HEK293 (cell line): Measurements from ENCODE around the gene CDC14A.

Experiments
- ATF2 ChIP-seq: fragments of 450-650 bp; formaldehyde crosslinking; IDR thresholded peaks from 2 replicates; pipeline ENCODE4 v1.5.1; 2016; ENCODE audit warnings: missing biosample characterization, missing genetic modification characterization, low read depth
- BCL11A ChIP-seq: fragments of 450-650 bp; formaldehyde crosslinking; IDR thresholded peaks from 2 replicates; pipeline ENCODE4 v1.5.1; 2016; ENCODE audit warnings: low read depth, missing biosample characterization, missing genetic modification characterization
- GLIS1 ChIP-seq: fragments of 450-650 bp; formaldehyde crosslinking; IDR thresholded peaks from 2 replicates; pipeline ENCODE4 v1.5.1; 2016; ENCODE audit warnings: missing biosample characterization, missing genetic modification characterization
- KLF17 ChIP-seq: fragments of 450-650 bp; formaldehyde crosslinking; IDR thresholded peaks from 2 replicates; pipeline ENCODE4 v1.5.1; 2016; ENCODE audit warnings: missing biosample characterization, missing genetic modification characterization
- PRDM2 ChIP-seq: fragments of 450-650 bp; formaldehyde crosslinking; IDR thresholded peaks from 2 replicates; pipeline ENCODE4 v1.5.1; 2016; ENCODE audit warnings: missing biosample characterization, missing genetic modification characterization, borderline replicate concordance
- REST ChIP-seq: fragments of 450-650 bp; formaldehyde crosslinking; IDR thresholded peaks from 2 replicates; pipeline ENCODE4 v1.5.1; 2016; ENCODE audit warnings: missing biosample characterization, missing genetic modification characterization
- SP2 ChIP-seq: fragments of 450-650 bp; formaldehyde crosslinking; IDR thresholded peaks from 2 replicates; pipeline ENCODE4 v1.5.1; 2016; ENCODE audit warnings: missing biosample characterization, missing genetic modification characterization
- ZBTB7A ChIP-seq: fragments of 450-650 bp; formaldehyde crosslinking; IDR thresholded peaks from 2 replicates; pipeline ENCODE4 v1.5.1; 2016; ENCODE audit warnings: low read depth, missing biosample characterization, missing genetic modification characterization
- ZNF10 ChIP-seq: fragments of 450-650 bp; formaldehyde crosslinking; IDR thresholded peaks from 2 replicates; pipeline ENCODE4 v1.5.1; 2017; ENCODE audit warnings: missing biosample characterization, missing genetic modification characterization
- ZNF112 ChIP-seq: fragments of 450-650 bp; formaldehyde crosslinking; IDR thresholded peaks from 2 replicates; pipeline ENCODE4 v1.5.0; 2017; ENCODE audit warnings: missing biosample characterization, missing genetic modification characterization
- ZNF169 ChIP-seq: fragments of 450-650 bp; formaldehyde crosslinking; IDR thresholded peaks from 2 replicates; pipeline ENCODE4 v1.5.1; 2016; ENCODE audit warnings: missing biosample characterization, missing genetic modification characterization
- ZNF302 ChIP-seq: fragments of 450-650 bp; formaldehyde crosslinking; IDR thresholded peaks from 2 replicates; pipeline ENCODE4 v1.5.1; 2016; ENCODE audit warnings: missing biosample characterization, missing genetic modification characterization, low read depth
- ZNF335 ChIP-seq: fragments of 450-650 bp; formaldehyde crosslinking; conservative IDR thresholded peaks from 2 replicates; pipeline ENCODE4 v1.5.1; 2016; ENCODE audit warnings: missing biosample characterization, missing genetic modification characterization
- ZNF341 ChIP-seq: fragments of 450-650 bp; formaldehyde crosslinking; IDR thresholded peaks from 2 replicates; pipeline ENCODE4; 2016; ENCODE audit warnings: low read depth, missing biosample characterization, missing genetic modification characterization
- ZNF354C ChIP-seq: fragments of 450-650 bp; formaldehyde crosslinking; IDR thresholded peaks from 2 replicates; pipeline ENCODE4 v1.5.1; 2016; ENCODE audit warnings: missing biosample characterization, missing genetic modification characterization, low read depth, borderline replicate concordance
- ZNF423 ChIP-seq: fragments of 450-650 bp; formaldehyde crosslinking; IDR thresholded peaks from 2 replicates; pipeline ENCODE4 v1.5.1; 2016; ENCODE audit warnings: missing biosample characterization, missing genetic modification characterization
- ZNF514 ChIP-seq: fragments of 450-650 bp; formaldehyde crosslinking; IDR thresholded peaks from 2 replicates; pipeline ENCODE4 v1.5.1; 2016; ENCODE audit warnings: missing biosample characterization, missing genetic modification characterization
- ZNF521 ChIP-seq: fragments of 450-650 bp; formaldehyde crosslinking; IDR thresholded peaks from 2 replicates; pipeline ENCODE4 v1.5.1; 2017; ENCODE audit warnings: missing biosample characterization, mild to moderate bottlenecking, missing genetic modification characterization
- ZNF692 ChIP-seq: fragments of 450-650 bp; formaldehyde crosslinking; IDR thresholded peaks from 2 replicates; pipeline ENCODE4 v1.5.1; 2016; ENCODE audit warnings: missing biosample characterization, missing genetic modification characterization
- ZNF701 ChIP-seq: fragments of 450-650 bp; formaldehyde crosslinking; IDR thresholded peaks from 2 replicates; pipeline ENCODE4 v1.5.1; 2016; ENCODE audit warnings: missing biosample characterization, missing genetic modification characterization
- ZNF791 ChIP-seq: fragments of 450-650 bp; formaldehyde crosslinking; IDR thresholded peaks from 2 replicates; pipeline ENCODE4 v1.5.1; 2016; ENCODE audit warnings: missing biosample characterization, missing genetic modification characterization
- ZSCAN4 ChIP-seq: fragments of 450-650 bp; formaldehyde crosslinking; IDR thresholded peaks from 2 replicates; pipeline ENCODE4 v1.5.1; 2017; ENCODE audit warnings: missing biosample characterization, missing genetic modification characterization

Gene CDC14A

GRCh38 chr1:100538913-100539835, 186.9 kb downstream of the CDC14A start (continued):
- no peak for TF ChIP-seq ZSCAN4
- no peak for TF ChIP-seq ZNF169
- TF ChIP-seq ZNF701: no peak
- TF ChIP-seq KLF17 (tag by site-specific recombination): no peak
- TF ChIP-seq ZNF302 (tag by site-specific recombination): no peak
- 0 out of 2 replicates have a peak, but pooled peaks have one; percentile 42 for TF ChIP-seq REST (tag by site-specific recombination)
- no peak for TF ChIP-seq PRDM2
- no peak for TF ChIP-seq ZNF423 (tag by site-specific recombination)
- TF ChIP-seq GLIS1 (tag by site-specific recombination): peak; percentile 92
- peak; percentile 36; the same call in 1 of the 2 replicates for TF ChIP-seq SP2 (tag by site-specific recombination)
- peak; percentile 99 for TF ChIP-seq ZNF335 (tag by site-specific recombination)
- no peak for TF ChIP-seq ATF2 (tag by site-specific recombination)
- TF ChIP-seq ZNF10: 0 out of 2 replicates have a peak, but pooled peaks have one; percentile 12
- TF ChIP-seq ZNF514 (tag by site-specific recombination): no peak
- TF ChIP-seq BCL11A (tag by site-specific recombination): no peak
- no peak for TF ChIP-seq ZNF112 (tag by site-specific recombination)
- no peak for TF ChIP-seq ZNF354C (tag by site-specific recombination)
- TF ChIP-seq ZBTB7A (tag by site-specific recombination): no peak
- TF ChIP-seq ZNF692 (tag by site-specific recombination): peak; percentile 51
- peak; percentile 45; the same call in 1 of the 2 replicates for TF ChIP-seq ZNF341 (tag by site-specific recombination)
- no peak for TF ChIP-seq ZNF791 (tag by site-specific recombination)
- no peak for TF ChIP-seq ZNF521
